IPS-NIHi7 (cell line): ENCODE results near the gene BRD4.
A peak's percentile ranks its signal among the peaks of the same experiment; 100 is the strongest.

ENCODE experiments used
- DNase-seq: peaks from one replicate; pipeline ENCODE4 v3.0.0; 2012; ENCODE audit warnings: mixed read lengths; ENCODE audit errors: extremely low spot score

BRD4 gene

GRCh38 chr19:15265214-15265849 is 67.0 kb downstream of the BRD4 start:
- DNase-seq: no peak

- no peak for DNase-seq
Measured at GRCh38 chr19:15264933-15265206, 67.5 kb downstream of the BRD4 start.

GRCh38 chr19:15264061-15264932 is 68.0 kb downstream of the BRD4 start:
- DNase-seq: peak; percentile 84

- DNase-seq: no peak
Measured at GRCh38 chr19:15263361-15263985, 68.9 kb downstream of the BRD4 start.

GRCh38 chr19:15262011-15262410 is 70.3 kb downstream of the BRD4 start:
- no peak for DNase-seq

GRCh38 chr19:15260939-15261338 is 71.4 kb downstream of the BRD4 start:
- DNase-seq: peak; percentile 38

GRCh38 chr19:15259907-15260306 is 72.4 kb downstream of the BRD4 start:
- DNase-seq: no peak

- no peak for DNase-seq
Measured at GRCh38 chr19:15257782-15258181, 74.6 kb downstream of the BRD4 start.

GRCh38 chr19:15256708-15257331 is 75.5 kb downstream of the BRD4 start:
- DNase-seq: no peak

- no peak for DNase-seq
Measured at GRCh38 chr19:15255359-15255990, 76.9 kb downstream of the BRD4 start.

GRCh38 chr19:15254547-15254946 is 77.8 kb downstream of the BRD4 start:
- no peak for DNase-seq

- no peak for DNase-seq
Measured at GRCh38 chr19:15253513-15253912, 78.8 kb downstream of the BRD4 start.

GRCh38 chr19:15253061-15253460 is 79.3 kb downstream of the BRD4 start:
- no peak for DNase-seq

GRCh38 chr19:15252398-15253018 is 79.8 kb downstream of the BRD4 start:
- DNase-seq: peak; percentile 34

- DNase-seq: peak; percentile 88
Measured at GRCh38 chr19:15251749-15252397, 80.5 kb downstream of the BRD4 start.

GRCh38 chr19:15251010-15251748 is 81.2 kb downstream of the BRD4 start:
- DNase-seq: no peak

- DNase-seq: no peak
Measured at GRCh38 chr19:15250640-15250993, 81.7 kb downstream of the BRD4 start.

GRCh38 chr19:15249972-15250639 is 82.2 kb downstream of the BRD4 start:
- DNase-seq: no peak

- DNase-seq: no peak
Measured at GRCh38 chr19:15249528-15249874, 82.8 kb downstream of the BRD4 start.
